Colonic mucosa (tissue), 4 donors: ENCODE results near the gene MRC1. TPM values are rescaled to one million over a fixed set of nuclear protein-coding genes. Genes with fewer than 3 reads are reported as not detected.

Experiments
- DNase-seq: peaks from one replicate; pipeline ENCODE4 v3.0.0-alpha.2; 2020
- H3K27ac ChIP-seq: fragments of 200-600 bp; one replicate; pipeline ENCODE4 v1.8.0; 2021
- H3K27me3 ChIP-seq: fragments of 200-600 bp; one replicate; pipeline ENCODE4 v1.8.0; 2021
- H3K36me3 ChIP-seq: fragments of 200-600 bp; one replicate; pipeline ENCODE4 v1.8.0; 2021
- H3K4me1 ChIP-seq: fragments of 200-600 bp; one replicate; pipeline ENCODE4 v1.8.0; 2021; ENCODE audit warnings: mild to moderate bottlenecking
- H3K4me3 ChIP-seq: fragments of 200-600 bp; one replicate; pipeline ENCODE4 v1.8.0; 2021
- H3K9ac ChIP-seq, 2 donors: one replicate each; pipeline ENCODE4 v1.7.0; 2013; ENCODE audit warnings: control low read depth in 2 of 2, low read depth in 2 of 2, low read length in 2 of 2
- H3K9me3 ChIP-seq: fragments of 200-600 bp; one replicate; pipeline ENCODE4 v1.8.0; 2021
- CTCF ChIP-seq: fragments of 200-600 bp; IDR thresholded peaks from one replicate; pipeline ENCODE4 v1.8.0; 2022; ENCODE audit warnings: antibody characterized with exemption, mild to moderate bottlenecking
- intact Hi-C: fragments of 100-400 bp; cut with DNase I; formaldehyde crosslinking; loops from one replicate; pipeline ENCODE4 v1.14.1; 2022
- total RNA-seq, 2 donors: library from RNA; stranded (reverse); fragmentation: NEBNext Ultra II Directional in 1 of 2; extraction: Animal tissue kit (Norgen Biotek cat#: 25700) in 1 of 2; gene quantifications; one replicate each; pipeline ENCODE4 v1.2.1, GENCODE V29; 2021
- donor health status: healthy.
- donor health status: DM: no; HTN: no; CAD: no.
- donor health status: DM: no; HTN: no; CAD: no.

Gene MRC1
- total RNA-seq, 2 donors from 2014 or later: 9.2 to 19.2 TPM

DNA sequence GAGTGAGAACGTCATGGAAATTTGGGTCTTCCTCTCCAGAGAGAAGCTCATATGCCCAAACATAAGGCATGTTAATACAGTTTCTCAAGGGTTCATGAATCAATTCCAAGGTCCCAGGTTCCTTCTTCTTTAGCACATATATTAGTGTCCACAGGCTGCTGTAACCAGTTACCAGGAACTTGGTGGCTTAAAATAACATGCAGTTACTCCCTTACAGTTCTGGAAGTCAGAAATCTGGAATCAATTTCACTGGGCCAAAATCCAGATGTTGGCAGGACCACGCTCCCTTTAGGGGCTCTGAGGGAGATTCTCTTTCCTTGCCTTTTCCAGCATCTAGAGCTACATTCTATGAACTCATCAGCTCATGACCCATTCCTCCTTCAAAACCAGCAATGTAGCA, 64.8 kb downstream of the MRC1 start:
- Histone ChIP-seq H3K27ac (no peak overlapping the region), H3K4me1 (no peaks in the 10 kb centered on the region), H3K9ac (no peak overlapping the region), H3K36me3 (no peaks in the 10 kb centered on the region), H3K4me3 (no peak overlapping the region), H3K9me3 (no peaks in the 10 kb centered on the region), H3K27me3 (no peaks in the 10 kb centered on the region)
- intact Hi-C loops: loop anchor here (5.0 kb wide), 2 partner anchors 137 to 267 kb away; no protein-coding TSS in a partner anchor
- DNase-seq: no peak
- no peak for TF ChIP-seq CTCF

DNA sequence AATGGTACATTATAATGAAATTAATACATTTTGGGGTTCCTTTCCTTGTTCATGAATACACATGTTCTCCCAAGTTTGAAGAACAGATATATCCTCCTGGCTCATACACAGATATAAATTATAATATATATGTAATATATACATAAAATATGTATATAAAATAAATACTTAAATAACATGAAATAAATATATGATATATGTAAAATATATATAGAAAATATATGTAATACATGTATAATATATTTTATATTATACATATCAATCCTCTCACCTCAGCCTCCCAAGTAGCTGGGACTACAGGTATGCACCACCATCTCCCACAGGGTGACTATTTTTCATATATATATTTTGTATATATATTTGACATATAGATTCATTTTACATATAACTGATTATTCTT, 68.0 kb downstream of the MRC1 start:
- intact Hi-C loops: no loop called here
- Histone ChIP-seq H3K4me3 (no peak overlapping the region), H3K27me3 (no peaks in the 10 kb centered on the region), H3K9me3 (no peaks in the 10 kb centered on the region), H3K27ac (no peak overlapping the region), H3K9ac (no peak overlapping the region), H3K36me3 (no peaks in the 10 kb centered on the region), H3K4me1 (no peaks in the 10 kb centered on the region)
- DNase-seq: no peak
- no peak for TF ChIP-seq CTCF

DNA sequence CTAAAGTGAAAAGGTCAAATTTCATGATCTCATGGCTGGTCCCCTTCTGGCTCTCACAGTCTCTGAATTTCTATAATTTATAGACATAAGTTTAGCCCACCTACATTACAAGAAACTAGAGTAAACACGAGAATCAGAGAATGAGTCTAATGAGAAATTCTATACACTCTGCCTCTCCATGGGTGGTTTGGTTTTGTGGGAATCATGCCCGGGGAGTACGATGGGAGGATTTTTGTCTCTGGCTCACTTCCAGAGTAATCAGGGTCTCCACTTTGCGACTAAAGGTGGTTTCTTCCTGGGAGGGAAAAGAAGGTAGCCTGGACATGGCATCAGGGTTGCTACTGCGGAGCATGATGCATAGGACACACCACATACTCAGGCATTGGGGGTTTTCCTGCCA, 69.7 kb downstream of the MRC1 start:
- no peak for DNase-seq
- Histone ChIP-seq H3K9ac (no peak overlapping the region), H3K4me1 (no peaks in the 10 kb centered on the region), H3K27me3 (no peaks in the 10 kb centered on the region), H3K27ac (no peak overlapping the region), H3K9me3 (no peaks in the 10 kb centered on the region), H3K4me3 (no peak overlapping the region), H3K36me3 (no peaks in the 10 kb centered on the region)
- intact Hi-C loops: no loop called here
- no peak for TF ChIP-seq CTCF

- Histone ChIP-seq H3K9ac (no peak overlapping the region), H3K4me3 (no peak overlapping the region), H3K27ac (no peak overlapping the region), H3K9me3 (no peaks in the 10 kb centered on the region), H3K36me3 (no peaks in the 10 kb centered on the region), H3K4me1 (no peaks in the 10 kb centered on the region), H3K27me3 (no peaks in the 10 kb centered on the region)
- intact Hi-C loops: no loop called here
- no peak for DNase-seq
- TF ChIP-seq CTCF: no peak
Measured at GRCh38 chr10:17880601-17881000, 71.5 kb downstream of the MRC1 start.

GRCh38 chr10:17882557-17882956, 73.4 kb downstream of the MRC1 start:
- H3K27me3 ChIP-seq: no peaks in the 10 kb centered on the region
- no peaks in the 10 kb centered on the region for H3K4me1 ChIP-seq
- H3K9ac ChIP-seq: no peak overlapping the region
- intact Hi-C loops: no loop called here
- no peak for DNase-seq
- H3K4me3 ChIP-seq: no peak overlapping the region
- no peaks in the 10 kb centered on the region for H3K36me3 ChIP-seq
- TF ChIP-seq CTCF: no peak
- no peaks in the 10 kb centered on the region for H3K9me3 ChIP-seq
- H3K27ac ChIP-seq: no peak overlapping the region

- no peak overlapping the region for H3K27ac ChIP-seq
Measured at GRCh38 chr10:17883621-17884020, 74.5 kb downstream of the MRC1 start.

More at GRCh38 chr10:17883621-17884020, 74.5 kb downstream of the MRC1 start:
- DNase-seq: peak; percentile 29
- H3K9me3 ChIP-seq: no peaks in the 10 kb centered on the region
- no peaks in the 10 kb centered on the region for H3K27me3 ChIP-seq
- intact Hi-C loops: no loop called here
- H3K4me1 ChIP-seq: no peaks in the 10 kb centered on the region
- no peak for TF ChIP-seq CTCF
- no peak overlapping the region for H3K9ac ChIP-seq
- H3K36me3 ChIP-seq: no peaks in the 10 kb centered on the region
- H3K4me3 ChIP-seq: no peak overlapping the region
